ENCODE measurements around the gene DDAH1.

Gene DDAH1

GRCh38 chr1:85427331-85427730 is 37.6 kb downstream of the DDAH1 start:
- TF ChIP-seq CTCF (IDR thresholded peaks at IDR 0.05; ENCODE audit: insufficient read depth, missing control alignments), result no peak
- no peak for DNase-seq (ENCODE audit: insufficient read length, low spot score)
- no peak for FAIRE-seq

GRCh38 chr1:85421179-85421578 is 43.8 kb downstream of the DDAH1 start:
- TF ChIP-seq CTCF (IDR thresholded peaks at IDR 0.05; ENCODE audit: insufficient read depth, missing control alignments), result no peak
- no peak for FAIRE-seq
- no peak for DNase-seq (ENCODE audit: insufficient read length, low spot score)

GRCh38 chr1:85420199-85420598 is 44.8 kb downstream of the DDAH1 start:
- FAIRE-seq, result no peak
- TF ChIP-seq CTCF (IDR thresholded peaks at IDR 0.05; ENCODE audit: insufficient read depth, missing control alignments), result no peak
- no peak for DNase-seq (ENCODE audit: insufficient read length, low spot score)

- no peak for DNase-seq (ENCODE audit: insufficient read length, low spot score)
- no peak for TF ChIP-seq CTCF (IDR thresholded peaks at IDR 0.05; ENCODE audit: insufficient read depth, missing control alignments)
- no peak for FAIRE-seq
Measured at GRCh38 chr1:85417876-85418275, 47.1 kb downstream of the DDAH1 start.

GRCh38 chr1:85417017-85417416 is 47.9 kb downstream of the DDAH1 start:
- no peak for FAIRE-seq
- TF ChIP-seq CTCF (IDR thresholded peaks at IDR 0.05; ENCODE audit: insufficient read depth, missing control alignments), result no peak
- DNase-seq (ENCODE audit: insufficient read length, low spot score), result no peak

GRCh38 chr1:85413169-85413568 is 51.8 kb downstream of the DDAH1 start:
- no peak for TF ChIP-seq CTCF (IDR thresholded peaks at IDR 0.05; ENCODE audit: insufficient read depth, missing control alignments)
- no peak for DNase-seq (ENCODE audit: insufficient read length, low spot score)
- FAIRE-seq, result no peak

GRCh38 chr1:85411567-85412305 is 53.2 kb downstream of the DDAH1 start:
- DNase-seq (ENCODE audit: insufficient read length, low spot score) (no peak), FAIRE-seq (no peak)
- TF ChIP-seq CTCF (IDR thresholded peaks at IDR 0.05; ENCODE audit: insufficient read depth, missing control alignments), result no peak

All from D721Med (cell line).